Activated CD4-positive, alpha-beta memory T cell treated with anti-CD3 and anti-CD28 coated beads for 36 hours (primary cell): ENCODE measurements around the gene SLC17A7. TPM values are rescaled to one million over a fixed set of nuclear protein-coding genes. Genes with fewer than 3 reads are reported as not detected.
"Not testable (repeated sequence)": the region's sequence is repeated elsewhere in the genome, so short reads cannot be mapped to it uniquely, and the experiment has no call there.

Experiments used
- CTCF ChIA-PET: fragments of 350-600 bp; sonication (Branson Sonifier 250); formaldehyde crosslinking; loops from one replicate; lab custom pipeline; 2021; ENCODE audit warnings: antibody characterized with exemption, inconsistent platforms; lab: Charles Lee
- POLR2A ChIA-PET: fragments of 350-600 bp; sonication (Branson Sonifier 250); formaldehyde crosslinking; loops from one replicate; lab custom pipeline; 2021; ENCODE audit warnings: antibody characterized with exemption; lab: Charles Lee
- DNase-seq: peaks from one replicate; pipeline ENCODE4 v3.0.0-alpha.2; 2020
- H3K27ac Mint-ChIP-seq: one replicate; pipeline ENCODE4 v1.8.0; 2021; ENCODE audit warnings: mixed read lengths
- H3K27me3 Mint-ChIP-seq: one replicate; pipeline ENCODE4 v1.8.0; 2021; ENCODE audit warnings: mixed read lengths
- H3K36me3 Mint-ChIP-seq: one replicate; pipeline ENCODE4 v1.8.0; 2021; ENCODE audit warnings: mixed read lengths
- H3K4me1 Mint-ChIP-seq: one replicate; pipeline ENCODE4 v1.8.0; 2021; ENCODE audit warnings: low read depth, mixed read lengths
- H3K4me3 Mint-ChIP-seq: one replicate; pipeline ENCODE4 v1.8.0; 2021; ENCODE audit warnings: mild to moderate bottlenecking, mixed read lengths
- H3K9me3 Mint-ChIP-seq: one replicate; pipeline ENCODE4 v1.8.0; 2021; ENCODE audit warnings: mixed read lengths
- intact Hi-C: fragments of 100-400 bp; cut with micrococcal nuclease; formaldehyde crosslinking; loops from one replicate; pipeline ENCODE4 v1.15.1; 2023
- total RNA-seq, 2 experiments: library from RNA; stranded (reverse); gene quantifications; one replicate each; pipeline ENCODE4 v1.2.3, GENCODE V29; 2021

Gene SLC17A7
- total RNA-seq, 2 experiments from 2014 or later: 0.17 TPM; not detected in 1

DNA sequence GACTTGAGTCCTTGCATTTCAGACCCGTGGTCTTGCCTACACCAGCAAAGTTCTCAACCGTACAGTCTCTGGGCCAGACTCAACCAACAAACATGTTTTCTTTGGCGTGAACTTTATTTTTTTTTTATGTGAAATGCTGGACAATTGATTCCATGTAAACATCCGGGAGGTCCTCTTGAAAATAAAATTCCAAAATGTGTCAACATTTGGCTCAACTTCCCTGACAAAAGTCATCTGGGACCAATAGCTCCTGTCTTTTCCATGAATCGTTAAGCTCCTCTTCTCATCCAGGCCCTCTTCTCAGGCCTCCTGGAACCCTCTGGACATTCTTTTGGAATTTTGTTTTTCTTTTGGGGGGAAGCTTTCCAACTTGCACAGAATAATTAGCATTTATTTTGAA, 14.4 kb upstream of the SLC17A7 start:
- peaks cover 24% of the 10 kb centered on the region for H3K4me1 Mint-ChIP-seq
- ChIA-PET CTCF (interaction anchor here (0.7 to 4.6 kb wide), 5 partner anchors 13 to 20 kb away, joined by 3 to 21 read pairs (median 9); partner anchors contain the start of gene FLT3LG), POLR2A (no interaction called here)
- no peaks in the 10 kb centered on the region for H3K27me3 Mint-ChIP-seq
- peaks cover 13% of the 10 kb centered on the region for H3K36me3 Mint-ChIP-seq
- H3K27ac Mint-ChIP-seq: no peak overlapping the region
- intact Hi-C loops: no loop called here
- H3K4me3 Mint-ChIP-seq: no peak overlapping the region
- no peaks in the 10 kb centered on the region for H3K9me3 Mint-ChIP-seq
- no peak for DNase-seq

DNA sequence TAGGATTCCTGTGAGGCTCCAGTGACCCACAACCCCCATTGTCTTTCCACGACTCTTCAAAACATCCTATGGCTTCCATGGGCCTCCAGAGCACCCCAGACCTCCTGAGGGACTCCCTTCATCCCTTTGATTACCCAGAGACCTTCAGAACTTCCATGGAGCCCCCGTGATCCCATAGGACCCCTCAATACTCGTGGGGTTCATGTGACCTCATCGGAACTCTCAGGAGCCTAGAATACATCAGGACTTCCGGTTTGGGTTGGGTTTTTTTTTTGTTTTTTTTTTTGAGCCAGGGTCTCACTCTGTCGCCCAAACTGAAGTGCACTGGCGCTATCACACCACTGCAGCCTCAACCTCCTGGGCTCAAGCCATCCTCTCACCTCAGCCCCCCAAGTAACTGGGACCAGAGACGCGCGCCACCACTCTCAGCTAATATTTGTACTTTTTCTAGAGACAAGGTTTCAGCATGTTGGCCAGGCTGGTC, 12.5 kb upstream of the SLC17A7 start:
- Mint-ChIP-seq H3K27ac (peak overlapping the region; percentile 99), H3K36me3 (peaks cover 26% of the 10 kb centered on the region), H3K9me3 (no peaks in the 10 kb centered on the region), H3K27me3 (no peaks in the 10 kb centered on the region), H3K4me1 (peaks cover 39% of the 10 kb centered on the region), H3K4me3 (peak overlapping the region; percentile 100)
- ChIA-PET CTCF (interaction anchor here (1.5 to 5.1 kb wide), 4 partner anchors 16 to 62 kb away, joined by 3 to 29 read pairs (median 19); partner anchors contain the start of gene FLT3LG), POLR2A (interaction anchor here (0.6 to 4.2 kb wide), 9 partner anchors 17 to 440 kb away, joined by 3 to 52 read pairs (median 4); partner anchors contain the start of genes FLT3LG and RPL13A)
- intact Hi-C loops: loop anchor here (1.0 to 5.0 kb wide), 9 partner anchors 10 to 571 kb away; partner anchors contain the start of genes FLT3LG, PRMT1, RPL13A and RPS11
- DNase-seq: no peak

DNA sequence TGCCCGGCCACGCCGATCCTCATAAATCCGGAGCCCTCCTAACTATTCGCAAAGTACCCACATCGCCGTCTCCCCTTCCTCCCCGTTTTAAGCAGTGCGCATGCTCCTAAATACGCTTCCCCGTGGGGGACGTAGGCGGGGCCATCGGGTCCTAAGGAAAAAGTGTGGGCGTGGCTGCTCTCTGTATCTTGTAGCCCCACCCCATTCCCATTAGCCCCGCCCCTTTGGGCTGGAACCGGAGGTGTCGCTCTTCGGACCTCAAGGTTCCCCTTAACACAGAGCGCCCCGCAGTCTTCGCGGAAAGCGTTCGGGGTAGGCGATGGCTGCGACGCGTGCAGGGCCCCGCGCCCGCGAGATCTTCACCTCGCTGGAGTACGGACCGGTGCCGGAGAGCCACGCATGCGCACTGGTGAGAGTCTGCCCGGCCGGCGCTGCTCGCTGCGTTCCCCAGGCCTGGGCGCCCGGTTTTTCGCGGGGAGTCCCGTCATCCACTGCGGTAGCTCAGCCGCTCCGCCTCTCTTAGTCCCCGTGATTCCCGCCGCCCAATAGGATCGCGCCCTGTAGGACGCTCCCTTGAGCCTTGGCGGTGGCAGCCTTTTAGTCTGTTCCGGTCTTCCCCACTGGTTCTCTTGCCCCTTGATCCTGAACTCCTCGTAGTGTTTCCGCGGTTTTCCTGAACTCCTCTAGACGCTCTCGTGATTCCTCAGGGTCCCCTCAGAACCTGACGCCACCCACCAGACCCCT, 11.9 kb upstream of the SLC17A7 start, which contains the start of gene ALDH16A1:
ALDH16A1 (plus strand) TSS at position 213 of the 744 bp plus-strand sequence; CDS start at position 320, 107 bp downstream.
- ChIA-PET POLR2A (interaction anchor here (0.6 to 4.2 kb wide), 7 partner anchors 18 to 441 kb away, joined by 3 to 52 read pairs (median 5); partner anchors contain the start of genes FLT3LG and RPL13A), CTCF (interaction anchor here (1.3 to 5.1 kb wide), 5 partner anchors 17 to 152 kb away, joined by 3 to 29 read pairs (median 15); partner anchors contain the start of gene FLT3LG)
- H3K4me3 Mint-ChIP-seq: peak within 1 kb of the TSS; percentile 100
- peaks cover 43% of the 10 kb centered on the region for H3K4me1 Mint-ChIP-seq
- no peaks in the 10 kb centered on the region for H3K27me3 Mint-ChIP-seq
- H3K9me3 Mint-ChIP-seq: no peaks in the 10 kb centered on the region
- peak within 1 kb of the TSS; percentile 99 for H3K27ac Mint-ChIP-seq
- peak; percentile 99 for DNase-seq
- H3K36me3 Mint-ChIP-seq: peaks cover 31% of the 10 kb centered on the region
- intact Hi-C loops: loop anchor here (1.0 to 5.0 kb wide), 9 partner anchors 10 to 572 kb away; partner anchors contain the start of genes FLT3LG, PRMT1, RPL13A and RPS11

GRCh38 chr19:49451430-49452181, 10.3 kb upstream of the SLC17A7 start, which contains the start of gene PIH1D1:
Gene PIH1D1 (minus strand): TSS chr19:49451814. CDS start chr19:49451574, 240 bp downstream.
- CTCF ChIA-PET: interaction anchor here (0.7 to 5.1 kb wide), 9 partner anchors 9 to 150 kb away, joined by 3 to 29 read pairs (median 4); partner anchors contain the start of gene FLT3LG
- peak; percentile 98 for DNase-seq
- Mint-ChIP-seq H3K27ac (peak within 1 kb of the TSS; percentile 99), H3K4me3 (peak within 1 kb of the TSS; percentile 100), H3K4me1 (peaks cover 38% of the 10 kb centered on the region), H3K36me3 (peaks cover 40% of the 10 kb centered on the region), H3K27me3 (no peaks in the 10 kb centered on the region), H3K9me3 (no peaks in the 10 kb centered on the region)
- intact Hi-C loops: loop anchor here (2.0 to 5.0 kb wide), 3 partner anchors 119 to 573 kb away; partner anchors contain the start of genes SCAF1 and VRK3
- POLR2A ChIA-PET: interaction anchor here (0.6 to 4.2 kb wide), 4 partner anchors 20 to 224 kb away, joined by 3 to 52 read pairs (median 6); partner anchors contain the start of genes FLT3LG and RPL13A

GRCh38 chr19:49450405-49450804, 9.1 kb upstream of the SLC17A7 start:
- Mint-ChIP-seq H3K27ac (peak overlapping the region; percentile 60), H3K4me1 (peaks cover 35% of the 10 kb centered on the region), H3K27me3 (no peaks in the 10 kb centered on the region), H3K36me3 (peaks cover 41% of the 10 kb centered on the region), H3K9me3 (no peaks in the 10 kb centered on the region), H3K4me3 (peak overlapping the region; percentile 100)
- CTCF ChIA-PET: interaction anchor here (0.6 to 5.1 kb wide), 4 partner anchors 20 to 182 kb away, joined by 3 to 29 read pairs (median 20); partner anchors contain the start of gene FLT3LG
- POLR2A ChIA-PET: no interaction called here
- no peak for DNase-seq
- intact Hi-C loops: loop anchor here (5.0 kb wide), 1 partner anchor 118 kb away; no protein-coding TSS in a partner anchor

GRCh38 chr19:49448432-49448786, 7.1 kb upstream of the SLC17A7 start:
- Mint-ChIP-seq H3K4me1 (peaks cover 42% of the 10 kb centered on the region), H3K27me3 (no peaks in the 10 kb centered on the region), H3K27ac (no peak overlapping the region), H3K9me3 (no peaks in the 10 kb centered on the region), H3K4me3 (no peak overlapping the region), H3K36me3 (peaks cover 41% of the 10 kb centered on the region)
- intact Hi-C loops: no loop called here
- POLR2A ChIA-PET: interaction anchor here (0.6 to 1.0 kb wide), 2 partner anchors 22 to 104 kb away, joined by 3 read pairs; no protein-coding TSS in a partner anchor
- no peak for DNase-seq
- CTCF ChIA-PET: no interaction called here

DNA sequence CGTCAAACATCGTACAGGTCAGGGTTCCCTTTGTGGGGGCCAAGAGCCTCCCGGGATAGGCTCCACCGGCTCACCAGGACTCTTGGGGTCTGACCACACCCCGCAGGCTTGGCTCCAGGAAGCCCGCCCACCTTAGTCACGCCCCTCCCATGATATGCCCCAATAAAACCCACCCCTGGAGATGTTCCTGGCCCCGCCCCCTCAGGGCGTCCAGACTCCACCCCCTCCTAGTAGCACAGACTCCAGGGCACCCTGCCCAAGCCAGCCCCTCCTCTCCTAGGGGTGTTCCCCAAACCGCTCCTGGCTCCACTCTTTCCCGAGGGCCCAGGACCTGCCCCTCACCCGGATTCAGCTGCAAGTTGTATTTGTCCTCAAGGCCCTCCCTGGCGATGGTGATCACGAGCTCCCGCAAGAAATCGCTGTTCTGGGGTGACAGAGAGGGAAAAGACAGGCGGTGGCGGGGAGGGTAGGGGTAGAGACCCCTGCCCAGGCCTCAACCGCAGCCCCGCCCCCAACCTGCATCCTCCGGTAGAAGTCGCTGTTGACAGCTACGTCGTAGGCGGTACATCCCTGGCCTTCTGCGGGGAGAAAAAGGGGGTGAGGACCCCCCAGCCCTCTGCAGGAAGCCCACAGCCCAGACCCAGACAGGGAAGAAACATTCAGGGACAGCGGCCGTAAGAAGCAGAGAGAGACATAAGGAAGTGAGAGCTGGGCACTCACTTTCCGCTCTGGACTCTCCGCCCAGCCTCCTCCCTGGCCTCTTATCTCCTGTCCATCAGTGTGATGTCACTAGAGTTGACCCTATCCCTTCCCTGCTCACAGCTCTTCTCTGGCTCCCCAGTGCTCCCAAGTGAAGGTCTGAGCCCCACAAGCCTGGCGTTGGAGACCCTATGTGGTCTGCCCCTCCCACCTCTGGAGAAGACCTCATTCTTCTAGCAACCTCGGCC, 6.4 kb upstream of the SLC17A7 start:
- peaks cover under 1% of the 10 kb centered on the region for H3K27me3 Mint-ChIP-seq
- ChIA-PET CTCF (interaction anchor here (1.8 kb wide), 1 partner anchor 56 kb away, joined by 5 read pairs; no protein-coding TSS in a partner anchor), POLR2A (interaction anchor here (0.6 to 1.0 kb wide), 2 partner anchors 23 to 104 kb away, joined by 3 read pairs; no protein-coding TSS in a partner anchor)
- H3K4me3 Mint-ChIP-seq: no peak overlapping the region
- peaks cover 43% of the 10 kb centered on the region for H3K4me1 Mint-ChIP-seq
- peak; percentile 32 for DNase-seq
- no peak overlapping the region for H3K27ac Mint-ChIP-seq
- H3K9me3 Mint-ChIP-seq: no peaks in the 10 kb centered on the region
- intact Hi-C loops: no loop called here
- peaks cover 41% of the 10 kb centered on the region for H3K36me3 Mint-ChIP-seq

GRCh38 chr19:49445997-49446396, 4.7 kb upstream of the SLC17A7 start:
- Mint-ChIP-seq H3K4me1 (peaks cover 45% of the 10 kb centered on the region), H3K27ac (no peak overlapping the region), H3K4me3 (no peak overlapping the region), H3K9me3 (no peaks in the 10 kb centered on the region), H3K27me3 (peaks cover 14% of the 10 kb centered on the region), H3K36me3 (peaks cover 35% of the 10 kb centered on the region)
- intact Hi-C loops: no loop called here
- CTCF ChIA-PET: interaction anchor here (0.6 to 1.8 kb wide), 4 partner anchors 19 to 54 kb away, joined by 3 to 8 read pairs (median 4); no protein-coding TSS in a partner anchor
- POLR2A ChIA-PET: no interaction called here
- no peak for DNase-seq

GRCh38 chr19:49444100-49444700, 2.9 kb upstream of the SLC17A7 start:
- POLR2A ChIA-PET: interaction anchor here (0.9 kb wide), 1 partner anchor 26 kb away, joined by 3 read pairs; no protein-coding TSS in a partner anchor
- Mint-ChIP-seq H3K27me3 (peaks cover 30% of the 10 kb centered on the region), H3K4me1 (peaks cover 34% of the 10 kb centered on the region), H3K36me3 (peaks cover 22% of the 10 kb centered on the region), H3K4me3 (peak overlapping the region; percentile 74), H3K27ac (peak overlapping the region; percentile 82)
- DNase-seq, intact Hi-C loops, H3K9me3 Mint-ChIP-seq: not testable (repeated sequence)
- CTCF ChIA-PET: interaction anchor here (0.7 to 4.0 kb wide), 6 partner anchors 14 to 55 kb away, joined by 3 to 48 read pairs (median 4); no protein-coding TSS in a partner anchor
